Panc1 (cell line): Measurements from ENCODE around the gene PPP6R2. TPM values are rescaled to one million over a fixed set of nuclear protein-coding genes. Genes with fewer than 3 reads are reported as not detected.
A peak's percentile ranks its signal among the peaks of the same experiment; 100 is the strongest.

ENCODE experiments used
- ATAC-seq: fragments of 200-7000 bp; cut with Tn5 transposase; 2 replicates; pipeline ENCODE4 v1.9.1; 2020; ENCODE audit warnings: mild to moderate bottlenecking, moderate library complexity
- BruUV-seq: library from RNA; stranded (reverse); fragments of 400-500 nt; replicated peaks from 2 replicates; lab custom pipeline; 2021; lab: Mats Ljungman, UMichigan
- CTCF ChIA-PET: fragments of 300-600 bp; sonication (Branson Sonifier 250); formaldehyde crosslinking; loops from one replicate; lab custom pipeline; 2022; ENCODE audit warnings: antibody characterized with exemption; lab: Charles Lee
- POLR2A ChIA-PET: fragments of 300-600 bp; sonication (Branson Sonifier 250); formaldehyde crosslinking; loops from one replicate; lab custom pipeline; 2022; ENCODE audit warnings: antibody characterized with exemption; lab: Charles Lee
- DNase-seq: peaks from one replicate; pipeline ENCODE4 v3.0.0-alpha.2; 2010; ENCODE audit warnings: low read depth, low spot score
- H3K27ac ChIP-seq: 2 replicates; pipeline ENCODE4 v1.5.1; 2011; ENCODE audit warnings: mild to moderate bottlenecking, low read length, inconsistent platforms
- H3K27me3 ChIP-seq: fragments of 200-500 bp; sonication (Bioruptor generic); 2 replicates; pipeline ENCODE4 v1.6.0; 2014; ENCODE audit warnings: low read length, inconsistent platforms; ENCODE audit not compliant: control insufficient read depth, insufficient read depth
- H3K36me3 ChIP-seq: fragments of 200-500 bp; sonication (Bioruptor generic); 2 replicates; pipeline ENCODE4 v1.5.1; 2014; ENCODE audit warnings: inconsistent platforms, mild to moderate bottlenecking, low read length, moderate library complexity; ENCODE audit not compliant: control insufficient read depth, insufficient read depth
- H3K4me1 ChIP-seq: 2 replicates; pipeline ENCODE4 v1.5.1; 2011; ENCODE audit warnings: inconsistent platforms, mild to moderate bottlenecking, low read length, moderate library complexity; ENCODE audit not compliant: control insufficient read depth, insufficient read depth
- H3K4me3 ChIP-seq, 2 experiments: 2 replicates each; pipeline ENCODE4 v1.5.1; 2011 to 2012; ENCODE audit warnings: low read depth in 2 of 2, low read length in 2 of 2, mild to moderate bottlenecking in 2 of 2, inconsistent platforms in 1 of 2, moderate library complexity in 1 of 2
- H3K9me3 ChIP-seq: fragments of 200-500 bp; sonication (Bioruptor generic); 2 replicates; pipeline ENCODE4 v1.5.1; 2014; ENCODE audit warnings: low read depth, mild to moderate bottlenecking, inconsistent platforms, low read length, moderate library complexity; ENCODE audit not compliant: control insufficient read depth, insufficient read depth
- POLR2AphosphoS5 ChIP-seq: IDR thresholded peaks from 2 replicates; pipeline ENCODE4 v1.6.1; 2012; ENCODE audit warnings: mild to moderate bottlenecking, low read depth, low read length, moderate library complexity
- SIN3A ChIP-seq: IDR thresholded peaks from 2 replicates; pipeline ENCODE4 v1.6.1; 2012; ENCODE audit warnings: low read depth, mild to moderate bottlenecking, low read length, moderate library complexity, borderline replicate concordance; ENCODE audit not compliant: insufficient read depth
- TCF7L2 ChIP-seq: IDR thresholded peaks from 2 replicates; pipeline ENCODE4 v1.6.1; 2011; ENCODE audit warnings: mild to moderate bottlenecking, low read depth, low read length, inconsistent platforms
- in situ Hi-C: cut with HindIII; loops from 2 replicates; pipeline ENCODE4 v1.10.0; 2016; ENCODE audit warnings: low sequenced_read_pairs, low pct_unique_long_range_greater_than_20kb
- intact Hi-C: fragments of 100-400 bp; cut with micrococcal nuclease; formaldehyde crosslinking; loops from one replicate; pipeline ENCODE4 v1.10.0; 2022; ENCODE audit not compliant: unreplicated experiment
- total RNA-seq: library from RNA; stranded (reverse); gene quantifications from one replicate; pipeline ENCODE4 v1.2.1, GENCODE V29; 2021; ENCODE audit not compliant: unreplicated experiment
- TF ChIP-seq, protein P1 (sequence below), 2 experiments: IDR thresholded peaks; 2 replicates each; pipeline ENCODE4 v1.6.1; 2011 to 2012; ENCODE audit warnings: low read depth in 2 of 2, control low read depth in 1 of 2, low read length in 1 of 2, mild to moderate bottlenecking in 1 of 2, moderate library complexity in 1 of 2; ENCODE audit not compliant: insufficient read depth in 1 of 2
- TF ChIP-seq, protein P2 (sequence below): fragments of 450-650 bp; IDR thresholded peaks from 2 replicates; pipeline ENCODE4 v1.5.1; 2017; ENCODE audit warnings: mild to moderate bottlenecking

Gene PPP6R2
- total RNA-seq, 1 experiment from 2014 or later: 52.8 TPM

DNA sequence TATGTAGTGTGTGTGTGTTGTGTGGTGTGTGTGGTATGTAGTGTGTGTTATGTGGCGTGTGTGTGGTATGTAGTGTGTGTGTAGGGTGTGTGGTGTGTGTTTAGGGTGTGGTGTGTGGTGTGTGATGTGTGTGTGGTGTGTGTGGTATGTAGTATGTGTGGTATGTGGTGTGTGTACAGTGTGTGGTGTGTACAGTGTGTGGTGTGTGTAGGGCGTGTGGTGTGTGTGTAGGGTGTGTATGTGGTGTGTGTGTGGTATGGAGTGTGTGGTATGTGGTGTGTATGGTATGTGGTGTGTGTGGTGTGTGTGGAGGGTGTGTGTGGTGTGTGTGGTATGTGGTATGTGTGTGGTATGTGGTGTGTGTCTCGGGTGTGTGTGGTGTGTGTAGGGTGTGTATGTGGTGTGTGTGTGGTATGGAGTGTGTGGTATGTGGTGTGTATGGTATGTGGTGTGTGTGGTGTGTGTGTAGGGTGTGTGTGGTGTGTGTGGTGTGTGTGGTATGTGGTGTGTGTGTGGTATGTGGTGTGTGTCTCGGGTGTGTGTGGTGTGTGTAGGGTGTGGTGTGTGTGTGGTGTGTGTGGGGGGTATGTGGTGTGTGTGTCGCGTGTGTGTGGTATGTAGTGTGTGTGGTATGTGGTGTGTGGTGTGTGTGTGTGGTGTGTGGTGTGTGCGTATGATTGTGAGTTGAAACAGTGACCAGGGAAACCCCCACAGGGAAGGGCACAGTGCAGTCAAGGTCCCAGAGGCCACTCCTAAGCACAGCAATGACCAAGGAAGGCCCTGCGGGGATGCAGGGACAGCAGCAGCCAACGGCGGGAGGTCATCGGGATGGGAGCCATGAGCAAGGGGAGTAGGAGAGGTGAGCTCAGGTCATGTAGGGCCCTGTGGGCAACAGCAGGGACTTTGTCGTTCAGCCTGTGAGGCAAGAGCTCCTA is 2.9 kb upstream of the PPP6R2 start:
- intact Hi-C loops: loop anchor here (5.0 kb wide), 1 partner anchor 68 kb away; the partner anchor contains the start of gene MAPK11
- Histone ChIP-seq H3K27me3 (no peaks in the 10 kb centered on the region), H3K4me1 (peaks cover 3% of the 10 kb centered on the region; the same call in 1 of the 2 replicates), H3K4me3 (no peak overlapping the region), H3K36me3 (no peaks in the 10 kb centered on the region; the same call in 1 of the 2 replicates), H3K9me3 (no peaks in the 10 kb centered on the region), H3K27ac (peak overlapping the region; percentile 25; the same call in 1 of the 2 replicates)
- ATAC-seq: peak; percentile 28; the same call in 1 of the 2 replicates
- BruUV-seq: no TSS peak
- no peak for DNase-seq
- CTCF ChIA-PET: interaction anchor here (0.6 kb wide), 1 partner anchor 10 kb away, joined by 4 read pairs; no protein-coding TSS in a partner anchor
- in situ Hi-C loops: no loop called here
- POLR2A ChIA-PET: no interaction called here
- TF ChIP-seq POLR2AphosphoS5 (no peak), TCF7L2 (no peak), SIN3A (no peak)
- TF ChIP-seq, protein P1, sequence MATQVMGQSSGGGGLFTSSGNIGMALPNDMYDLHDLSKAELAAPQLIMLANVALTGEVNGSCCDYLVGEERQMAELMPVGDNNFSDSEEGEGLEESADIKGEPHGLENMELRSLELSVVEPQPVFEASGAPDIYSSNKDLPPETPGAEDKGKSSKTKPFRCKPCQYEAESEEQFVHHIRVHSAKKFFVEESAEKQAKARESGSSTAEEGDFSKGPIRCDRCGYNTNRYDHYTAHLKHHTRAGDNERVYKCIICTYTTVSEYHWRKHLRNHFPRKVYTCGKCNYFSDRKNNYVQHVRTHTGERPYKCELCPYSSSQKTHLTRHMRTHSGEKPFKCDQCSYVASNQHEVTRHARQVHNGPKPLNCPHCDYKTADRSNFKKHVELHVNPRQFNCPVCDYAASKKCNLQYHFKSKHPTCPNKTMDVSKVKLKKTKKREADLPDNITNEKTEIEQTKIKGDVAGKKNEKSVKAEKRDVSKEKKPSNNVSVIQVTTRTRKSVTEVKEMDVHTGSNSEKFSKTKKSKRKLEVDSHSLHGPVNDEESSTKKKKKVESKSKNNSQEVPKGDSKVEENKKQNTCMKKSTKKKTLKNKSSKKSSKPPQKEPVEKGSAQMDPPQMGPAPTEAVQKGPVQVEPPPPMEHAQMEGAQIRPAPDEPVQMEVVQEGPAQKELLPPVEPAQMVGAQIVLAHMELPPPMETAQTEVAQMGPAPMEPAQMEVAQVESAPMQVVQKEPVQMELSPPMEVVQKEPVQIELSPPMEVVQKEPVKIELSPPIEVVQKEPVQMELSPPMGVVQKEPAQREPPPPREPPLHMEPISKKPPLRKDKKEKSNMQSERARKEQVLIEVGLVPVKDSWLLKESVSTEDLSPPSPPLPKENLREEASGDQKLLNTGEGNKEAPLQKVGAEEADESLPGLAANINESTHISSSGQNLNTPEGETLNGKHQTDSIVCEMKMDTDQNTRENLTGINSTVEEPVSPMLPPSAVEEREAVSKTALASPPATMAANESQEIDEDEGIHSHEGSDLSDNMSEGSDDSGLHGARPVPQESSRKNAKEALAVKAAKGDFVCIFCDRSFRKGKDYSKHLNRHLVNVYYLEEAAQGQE (IDR thresholded peaks at IDR 0.05; ENCODE audit: insufficient read depth in 1 of 2, low read depth in 2 of 2, low read length in 1 of 2): no peak
- TF ChIP-seq, protein P2, sequence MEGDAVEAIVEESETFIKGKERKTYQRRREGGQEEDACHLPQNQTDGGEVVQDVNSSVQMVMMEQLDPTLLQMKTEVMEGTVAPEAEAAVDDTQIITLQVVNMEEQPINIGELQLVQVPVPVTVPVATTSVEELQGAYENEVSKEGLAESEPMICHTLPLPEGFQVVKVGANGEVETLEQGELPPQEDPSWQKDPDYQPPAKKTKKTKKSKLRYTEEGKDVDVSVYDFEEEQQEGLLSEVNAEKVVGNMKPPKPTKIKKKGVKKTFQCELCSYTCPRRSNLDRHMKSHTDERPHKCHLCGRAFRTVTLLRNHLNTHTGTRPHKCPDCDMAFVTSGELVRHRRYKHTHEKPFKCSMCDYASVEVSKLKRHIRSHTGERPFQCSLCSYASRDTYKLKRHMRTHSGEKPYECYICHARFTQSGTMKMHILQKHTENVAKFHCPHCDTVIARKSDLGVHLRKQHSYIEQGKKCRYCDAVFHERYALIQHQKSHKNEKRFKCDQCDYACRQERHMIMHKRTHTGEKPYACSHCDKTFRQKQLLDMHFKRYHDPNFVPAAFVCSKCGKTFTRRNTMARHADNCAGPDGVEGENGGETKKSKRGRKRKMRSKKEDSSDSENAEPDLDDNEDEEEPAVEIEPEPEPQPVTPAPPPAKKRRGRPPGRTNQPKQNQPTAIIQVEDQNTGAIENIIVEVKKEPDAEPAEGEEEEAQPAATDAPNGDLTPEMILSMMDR: no peak

DNA sequence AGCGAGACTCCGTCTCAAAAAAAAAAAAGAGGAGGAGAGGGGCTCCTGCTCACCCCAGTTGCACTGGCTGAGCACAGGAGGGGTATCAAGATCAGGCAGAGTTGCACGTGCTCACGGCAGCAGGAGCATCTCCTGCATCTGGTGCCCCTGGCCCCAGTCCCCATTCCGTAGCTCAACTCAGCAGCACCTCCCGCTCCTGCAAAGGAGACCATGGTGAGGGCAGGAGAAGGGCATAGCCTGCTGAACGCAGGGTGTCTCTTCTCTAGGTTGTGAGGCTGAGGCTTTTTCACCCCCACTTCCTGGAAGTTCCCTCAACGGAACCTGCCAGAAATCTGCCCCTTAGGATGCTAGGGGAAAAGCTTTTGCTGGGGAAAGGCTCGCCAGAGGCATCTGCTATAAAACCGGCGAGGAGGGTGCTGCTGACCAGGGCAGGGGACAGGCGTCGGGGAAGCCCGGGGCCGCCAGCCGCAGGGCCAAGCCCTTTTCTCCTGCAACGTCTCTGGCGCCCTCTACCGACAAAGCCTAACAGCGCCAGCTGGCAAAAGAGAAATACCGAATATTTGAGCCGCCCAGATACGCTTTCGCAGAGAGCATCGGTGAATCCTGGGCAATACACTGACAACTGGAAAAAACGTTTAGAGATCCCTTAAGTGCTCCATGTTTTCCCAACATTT is 1.0 kb upstream of the PPP6R2 start:
- in situ Hi-C loops: no loop called here
- Histone ChIP-seq H3K36me3 (no peaks in the 10 kb centered on the region; the same call in 1 of the 2 replicates), H3K27ac (peak overlapping the region; percentile 81), H3K4me1 (peaks cover 3% of the 10 kb centered on the region; the same call in 1 of the 2 replicates), H3K4me3 (peak overlapping the region; percentile 64 to 70), H3K9me3 (no peaks in the 10 kb centered on the region), H3K27me3 (no peaks in the 10 kb centered on the region)
- ATAC-seq: peak; percentile 84
- TF ChIP-seq, protein P2: peak; percentile 94
- no peak for TF ChIP-seq POLR2AphosphoS5
- ChIA-PET POLR2A (no interaction called here), CTCF (interaction anchor here (0.7 to 1.4 kb wide), 3 partner anchors 40 to 131 kb away, joined by 3 to 8 read pairs (median 5); no protein-coding TSS in a partner anchor)
- DNase-seq: peak; percentile 74
- BruUV-seq: no TSS peak
- intact Hi-C loops: loop anchor here (5.0 kb wide), 1 partner anchor 70 kb away; the partner anchor contains the start of gene MAPK11
